B cell (primary cell): ENCODE data around the gene DBP. TPM values are rescaled to one million over a fixed set of nuclear protein-coding genes. Genes with fewer than 3 reads are reported as not detected.
A peak's percentile ranks its signal among the peaks of the same experiment; 100 is the strongest.

Source experiments
- ATAC-seq: fragments of 200-7000 bp; cut with Tn5 transposase; one replicate; pipeline ENCODE4 v1.10.0; 2021; ENCODE audit warnings: low read depth, mild to moderate bottlenecking, moderate number of reproducible peaks, moderate library complexity
- CTCF ChIA-PET: fragments of 350-600 bp; sonication (Branson Sonifier 250); formaldehyde crosslinking; loops from one replicate; lab custom pipeline; 2021; ENCODE audit warnings: antibody characterized with exemption, inconsistent platforms; lab: Charles Lee
- POLR2A ChIA-PET: fragments of 350-600 bp; sonication (Branson Sonifier 250); formaldehyde crosslinking; loops from one replicate; lab custom pipeline; 2021; ENCODE audit warnings: antibody characterized with exemption; lab: Charles Lee
- DNase-seq: peaks from one replicate; pipeline ENCODE4 v3.0.0; 2013
- H2AFZ ChIP-seq: 2 replicates; pipeline ENCODE4 v1.6.1; 2012; ENCODE audit warnings: mild to moderate bottlenecking, low read depth, low read length; ENCODE audit not compliant: insufficient read depth, poor library complexity, severe bottlenecking
- H3K27ac ChIP-seq, 2 donors: 1 replicate in 1 of 2; 2 replicates in 1 of 2; pipeline ENCODE4 v1.5.1; 2012 to 2013; ENCODE audit warnings: low read length in 2 of 2, mild to moderate bottlenecking in 2 of 2, moderate library complexity in 1 of 2
- H3K27me3 ChIP-seq, 4 experiments: fragments of 200-600 bp in 1 of 4; sonication (generic) in 1 of 4; replicated peaks in 1 of 4; 1 replicate in 2 of 4; 2 replicates in 2 of 4; pipeline versions ENCODE4 v1.6.1 to v1.7.0; 2013 to 2016; ENCODE audit warnings: low read length in 3 of 4, mild to moderate bottlenecking in 2 of 4, mixed read lengths in 1 of 4, moderate library complexity in 1 of 4; ENCODE audit not compliant: insufficient read depth in 4 of 4, control insufficient read depth in 3 of 4; ENCODE audit errors: control extremely low read depth in 1 of 4
- H3K36me3 ChIP-seq, 2 experiments: replicated peaks in 1 of 2; 1 replicate in 1 of 2; 2 replicates in 1 of 2; pipeline versions ENCODE4 v1.6.1 to v1.7.1; 2013; ENCODE audit warnings: low read length in 1 of 2; ENCODE audit not compliant: insufficient read depth in 2 of 2, control insufficient read depth in 1 of 2; ENCODE audit errors: control extremely low read depth in 1 of 2, extremely low read depth in 1 of 2
- H3K4me1 ChIP-seq, 2 donors: fragments of 200-600 bp in 1 of 2; sonication (generic) in 1 of 2; 1 replicate in 1 of 2; 2 replicates in 1 of 2; pipeline versions ENCODE4 v1.5.1 to v1.6.1; 2013 to 2017; ENCODE audit warnings: low read length in 2 of 2; ENCODE audit not compliant: control insufficient read depth in 2 of 2, insufficient read depth in 2 of 2
- H3K4me2 ChIP-seq: replicated peaks from 2 replicates; pipeline ENCODE3; 2012; ENCODE audit warnings: mild to moderate bottlenecking, low read depth, low read length; ENCODE audit not compliant: poor library complexity, severe bottlenecking
- H3K4me3 ChIP-seq, 5 experiments: fragments of 200-600 bp in 1 of 5; sonication (generic) in 1 of 5; 1 replicate in 3 of 5; 2 replicates in 2 of 5; pipeline versions ENCODE4 v1.5.1 to v1.7.0; 2011 to 2016; ENCODE audit warnings: low read length in 4 of 5, mild to moderate bottlenecking in 4 of 5, low read depth in 2 of 5, control low read depth in 1 of 5, moderate library complexity in 1 of 5; ENCODE audit not compliant: insufficient read depth in 1 of 5; ENCODE audit errors: control extremely low read depth in 1 of 5, extremely low read depth in 1 of 5
- H3K79me2 ChIP-seq: fragments of 200-600 bp; sonication (generic); one replicate; pipeline ENCODE4 v1.6.0; 2016; ENCODE audit warnings: low read length; ENCODE audit not compliant: control insufficient read depth, insufficient read depth
- H3K9ac ChIP-seq: fragments of 200-600 bp; sonication (generic); 2 replicates; pipeline ENCODE4 v1.6.1; 2017; ENCODE audit warnings: mild to moderate bottlenecking, low read length, moderate library complexity
- H3K9me3 ChIP-seq, 3 donors: one replicate each; pipeline versions ENCODE4 v1.6.1 to v1.7.1; 2013; ENCODE audit warnings: low read length in 2 of 3; ENCODE audit not compliant: control insufficient read depth in 2 of 3, insufficient read depth in 1 of 3; ENCODE audit errors: control extremely low read depth in 1 of 3
- H4K20me1 ChIP-seq: 2 replicates; pipeline ENCODE4 v1.6.0; 2012; ENCODE audit warnings: mild to moderate bottlenecking, low read length; ENCODE audit not compliant: insufficient read depth, control insufficient read depth, poor library complexity, severe bottlenecking
- H3K27ac Mint-ChIP-seq: one replicate; pipeline ENCODE4 v1.8.0; 2021; ENCODE audit warnings: mixed read lengths
- H3K27me3 Mint-ChIP-seq: one replicate; pipeline ENCODE4 v1.8.0; 2021; ENCODE audit warnings: mixed read lengths
- H3K4me1 Mint-ChIP-seq: one replicate; pipeline ENCODE4 v1.8.0; 2021; ENCODE audit warnings: mixed read lengths
- H3K4me3 Mint-ChIP-seq: one replicate; pipeline ENCODE4 v1.8.0; 2021; ENCODE audit warnings: mixed read lengths
- H3K9me3 Mint-ChIP-seq: one replicate; pipeline ENCODE4 v1.8.0; 2022; ENCODE audit warnings: mixed read lengths; ENCODE audit not compliant: insufficient read depth
- EZH2 ChIP-seq: IDR thresholded peaks from 2 replicates; pipeline ENCODE4 v1.6.1; 2012; ENCODE audit warnings: borderline replicate concordance, low read depth, mild to moderate bottlenecking, moderate library complexity, low read length; ENCODE audit not compliant: insufficient read depth, poor library complexity, severe bottlenecking
- WGBS: methylation state at CpG from one replicate; pipeline ENCODE4 v1.1.5; 2013; ENCODE audit warnings: missing lambda C conversion rate; ENCODE audit not compliant: insufficient coverage; 5-methylcytosine and 5-hydroxymethylcytosine counted together
- intact Hi-C: fragments of 100-400 bp; cut with micrococcal nuclease; formaldehyde crosslinking; loops from one replicate; pipeline ENCODE4 v1.10.0; 2022
- polyA plus RNA-seq: library from polyadenylated mRNA; depleted of rRNA; stranded (reverse); fragments of >200 nt; gene quantifications from 2 replicates; pipeline ENCODE4 v1.2.3, GENCODE V29; 2012
- total RNA-seq, 2 donors: library from RNA; stranded (reverse); fragments of 120-200 nt in 1 of 2; gene quantifications; 1 replicate in 1 of 2; 2 replicates in 1 of 2; pipeline versions ENCODE4 v1.2.3 to v1.2.4, GENCODE V29; 2013 to 2022
- TF ChIP-seq, protein P1 (sequence below): fragments of 200-600 bp; IDR thresholded peaks from one replicate; pipeline ENCODE4 v1.8.0; 2022; ENCODE audit warnings: antibody characterized with exemption, mild to moderate bottlenecking

DBP gene
- total and polyA plus RNA-seq, 2 donors (not counting 1 experiment from before 2014, with no cell fraction given) = 23.5 to 33.0 TPM

DNA sequence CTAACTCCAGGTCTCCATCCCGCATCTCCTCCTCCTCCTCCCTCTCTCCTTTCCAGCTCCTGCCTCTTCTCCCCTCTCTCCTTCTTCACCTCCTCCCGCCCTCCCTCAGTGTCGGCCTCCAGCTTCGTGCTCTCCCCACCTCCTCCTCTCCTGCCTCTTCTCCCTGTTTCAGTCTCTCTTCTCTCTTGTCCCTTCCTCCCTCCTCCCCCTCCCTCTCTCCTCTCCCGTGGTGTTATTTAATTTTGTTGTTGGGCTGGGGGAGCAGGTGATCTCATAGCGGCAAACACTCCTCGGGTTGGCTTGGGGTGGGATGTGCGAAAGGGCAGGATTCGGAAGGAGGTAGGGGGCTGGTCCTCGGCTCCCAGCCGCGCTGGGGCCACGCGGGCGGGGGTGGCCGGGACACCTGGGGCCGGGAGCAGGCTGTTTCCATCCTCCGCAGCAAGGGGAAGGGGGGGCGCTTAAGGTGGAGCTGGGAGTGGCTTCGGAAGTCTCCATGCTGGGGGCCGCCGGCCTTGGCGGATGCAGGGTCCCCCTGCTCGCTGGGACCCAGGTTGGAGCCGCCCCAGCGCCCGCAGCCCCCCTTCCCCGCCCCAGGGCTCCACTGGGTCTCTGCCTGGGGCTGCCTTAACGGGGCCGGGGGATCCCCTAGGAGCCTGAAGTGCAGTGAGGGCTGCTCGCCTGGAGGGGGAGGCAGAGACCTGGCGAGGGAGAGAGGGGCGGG, 9.0 kb upstream of the DBP start, which contains the start of gene CA11:
CA11 (minus strand) TSS at position 187 of the 721 bp plus-strand sequence. CDS start 555 bp downstream, outside the sequence.
- CTCF ChIA-PET = interaction anchor here (0.6 to 3.5 kb wide), 19 partner anchors 8 to 325 kb away, joined by 3 to 51 read pairs (median 6); partner anchors contain the start of genes DBP and HSD17B14
- Histone ChIP-seq H4K20me1 (no peaks in the 10 kb centered on the region), H3K9ac (peak within 1 kb of the TSS; percentile 87), H3K9me3 (peaks cover 0 to 8% (median 0%) of the 10 kb centered on the region in 3 donors), H3K27me3 (no peaks in the 10 kb centered on the region), H3K27ac (peak within 1 kb of the TSS; percentile 74 to 80), H3K4me2 (peak within 1 kb of the TSS; percentile 99), H3K4me1 (peaks cover 23 to 45% of the 10 kb centered on the region in 2 donors), H3K36me3 (no peaks in the 10 kb centered on the region), H3K4me3 (peak within 1 kb of the TSS; percentile 52 to 95 (median 75)), H2AFZ (peak within 1 kb of the TSS; percentile 97), H3K79me2 (peaks cover 43% of the 10 kb centered on the region)
- Mint-ChIP-seq H3K27me3 (no peaks in the 10 kb centered on the region), H3K4me3 (peak within 1 kb of the TSS; percentile 96), H3K9me3 (no peaks in the 10 kb centered on the region), H3K27ac (peak within 1 kb of the TSS; percentile 98), H3K4me1 (peaks cover 50% of the 10 kb centered on the region)
- under 1% methylated on average over 29 of the region's 33 CpGs for WGBS
- peak; percentile 87 for ATAC-seq
- intact Hi-C loops = loop anchor here (1.0 to 2.0 kb wide), 9 partner anchors 8 to 319 kb away; partner anchors contain the start of gene FTL
- peak; percentile 94 for DNase-seq
- POLR2A ChIA-PET = interaction anchor here (0.6 to 2.4 kb wide), 15 partner anchors 9 to 347 kb away, joined by 3 to 22 read pairs (median 4); partner anchors contain the start of genes DBP, GYS1, RPL18 and RUVBL2
- TF ChIP-seq, protein P1, sequence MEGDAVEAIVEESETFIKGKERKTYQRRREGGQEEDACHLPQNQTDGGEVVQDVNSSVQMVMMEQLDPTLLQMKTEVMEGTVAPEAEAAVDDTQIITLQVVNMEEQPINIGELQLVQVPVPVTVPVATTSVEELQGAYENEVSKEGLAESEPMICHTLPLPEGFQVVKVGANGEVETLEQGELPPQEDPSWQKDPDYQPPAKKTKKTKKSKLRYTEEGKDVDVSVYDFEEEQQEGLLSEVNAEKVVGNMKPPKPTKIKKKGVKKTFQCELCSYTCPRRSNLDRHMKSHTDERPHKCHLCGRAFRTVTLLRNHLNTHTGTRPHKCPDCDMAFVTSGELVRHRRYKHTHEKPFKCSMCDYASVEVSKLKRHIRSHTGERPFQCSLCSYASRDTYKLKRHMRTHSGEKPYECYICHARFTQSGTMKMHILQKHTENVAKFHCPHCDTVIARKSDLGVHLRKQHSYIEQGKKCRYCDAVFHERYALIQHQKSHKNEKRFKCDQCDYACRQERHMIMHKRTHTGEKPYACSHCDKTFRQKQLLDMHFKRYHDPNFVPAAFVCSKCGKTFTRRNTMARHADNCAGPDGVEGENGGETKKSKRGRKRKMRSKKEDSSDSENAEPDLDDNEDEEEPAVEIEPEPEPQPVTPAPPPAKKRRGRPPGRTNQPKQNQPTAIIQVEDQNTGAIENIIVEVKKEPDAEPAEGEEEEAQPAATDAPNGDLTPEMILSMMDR = peak; percentile 80
- TF ChIP-seq EZH2 = no peak
